Stimulated activated effector memory CD8-positive, alpha-beta T cell treated with anti-CD3 and anti-CD28 coated beads, Interleukin-12 subunit alpha, Interleukin-12 subunit beta, amount 100 ng/mL, for 72 hours (primary cell): ENCODE results near the gene ARHGAP26.

Experiments
- ATAC-seq: fragments of 150-1000 bp; cut with Tn5 transposase; 2 replicates; pipeline ENCODE4 v1.10.0; 2021
- DNase-seq, 2 donors: peaks; one replicate each; pipeline ENCODE4 v3.0.0; 2021 to 2022; ENCODE audit warnings: low spot score in 2 of 2
- H3K27ac Mint-ChIP-seq: one replicate; pipeline ENCODE4 v1.8.0; 2022; ENCODE audit warnings: mild to moderate bottlenecking, mixed read lengths
- H3K36me3 Mint-ChIP-seq: one replicate; pipeline ENCODE4 v1.8.0; 2022; ENCODE audit warnings: mild to moderate bottlenecking, mixed read lengths
- H3K4me1 Mint-ChIP-seq: one replicate; pipeline ENCODE4 v1.8.0; 2022; ENCODE audit warnings: mixed read lengths
- H3K4me3 Mint-ChIP-seq: one replicate; pipeline ENCODE4 v1.8.0; 2022; ENCODE audit warnings: mild to moderate bottlenecking, mixed read lengths
- H3K9me3 Mint-ChIP-seq: one replicate; pipeline ENCODE4 v1.8.0; 2022; ENCODE audit warnings: mixed read lengths

The ARHGAP26 gene

GRCh38 chr5:143186623-143187022, 416.4 kb downstream of the ARHGAP26 start:
- DNase-seq: no peak
- peaks cover 62% of the 10 kb centered on the region for H3K4me1 Mint-ChIP-seq

DNA sequence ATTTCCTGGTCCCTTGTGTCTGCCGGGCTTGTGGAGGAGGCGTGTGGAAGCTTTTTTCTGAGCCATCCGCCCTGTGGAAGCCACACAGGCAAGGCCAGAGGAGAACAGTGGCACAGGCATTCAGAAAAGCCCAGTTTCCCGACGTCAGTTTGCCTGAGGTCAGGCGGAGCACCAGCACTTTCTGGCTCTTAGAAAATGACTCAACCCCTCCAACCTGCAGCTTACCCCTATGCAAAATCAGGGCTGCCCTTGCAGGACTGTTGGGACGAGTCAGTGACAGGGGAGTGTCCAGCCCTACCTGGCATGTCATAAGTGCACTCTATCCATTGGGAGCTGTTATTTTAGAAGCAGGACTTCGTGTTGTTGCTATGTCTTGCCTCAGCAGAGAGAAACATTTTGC, 417.3 kb downstream of the ARHGAP26 start:
- Mint-ChIP-seq H3K9me3 (no peaks in the 10 kb centered on the region), H3K4me3 (peak overlapping the region; percentile 51), H3K4me1 (peaks cover 54% of the 10 kb centered on the region), H3K27ac (peak overlapping the region; percentile 86), H3K36me3 (peaks cover 33% of the 10 kb centered on the region)
- DNase-seq: no peak
- peak; percentile 29 for ATAC-seq

More at GRCh38 chr5:143186623-143187022, 416.4 kb downstream of the ARHGAP26 start:
- Mint-ChIP-seq H3K36me3 (peaks cover 32% of the 10 kb centered on the region), H3K4me3 (no peak overlapping the region), H3K27ac (peak overlapping the region; percentile 41), H3K9me3 (no peaks in the 10 kb centered on the region)
- ATAC-seq: no peak

DNA sequence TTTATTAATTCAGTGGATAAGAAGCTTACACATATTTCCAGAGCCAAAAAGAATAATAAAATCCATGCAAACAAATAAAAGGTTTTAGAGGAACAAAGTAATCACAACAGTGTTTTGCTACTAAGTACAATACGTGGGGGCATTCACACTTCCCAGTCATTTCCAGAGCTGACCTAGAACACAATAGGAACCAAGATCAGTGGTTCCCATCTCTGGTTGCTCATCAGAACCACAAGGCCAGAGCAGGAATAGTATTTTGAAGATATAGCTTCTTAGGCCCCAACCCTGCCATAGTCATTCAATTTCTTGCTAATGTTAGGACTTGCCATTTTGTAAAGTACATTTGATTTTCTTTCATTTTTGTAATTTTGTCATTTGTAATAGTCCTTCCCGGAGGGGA, 417.9 kb downstream of the ARHGAP26 start:
- Mint-ChIP-seq H3K9me3 (no peaks in the 10 kb centered on the region), H3K36me3 (peaks cover 28% of the 10 kb centered on the region), H3K4me1 (peaks cover 48% of the 10 kb centered on the region), H3K27ac (peak overlapping the region; percentile 86), H3K4me3 (peak overlapping the region; percentile 51)
- ATAC-seq (peak; percentile 61), DNase-seq (no peak)

- Mint-ChIP-seq H3K27ac (peak overlapping the region; percentile 86), H3K36me3 (peaks cover 22% of the 10 kb centered on the region), H3K4me1 (peaks cover 42% of the 10 kb centered on the region), H3K4me3 (peak overlapping the region; percentile 51), H3K9me3 (no peaks in the 10 kb centered on the region)
- DNase-seq (no peak), ATAC-seq (peak; percentile 79)
Observed at GRCh38 chr5:143188692-143189091, 418.5 kb downstream of the ARHGAP26 start.

DNA sequence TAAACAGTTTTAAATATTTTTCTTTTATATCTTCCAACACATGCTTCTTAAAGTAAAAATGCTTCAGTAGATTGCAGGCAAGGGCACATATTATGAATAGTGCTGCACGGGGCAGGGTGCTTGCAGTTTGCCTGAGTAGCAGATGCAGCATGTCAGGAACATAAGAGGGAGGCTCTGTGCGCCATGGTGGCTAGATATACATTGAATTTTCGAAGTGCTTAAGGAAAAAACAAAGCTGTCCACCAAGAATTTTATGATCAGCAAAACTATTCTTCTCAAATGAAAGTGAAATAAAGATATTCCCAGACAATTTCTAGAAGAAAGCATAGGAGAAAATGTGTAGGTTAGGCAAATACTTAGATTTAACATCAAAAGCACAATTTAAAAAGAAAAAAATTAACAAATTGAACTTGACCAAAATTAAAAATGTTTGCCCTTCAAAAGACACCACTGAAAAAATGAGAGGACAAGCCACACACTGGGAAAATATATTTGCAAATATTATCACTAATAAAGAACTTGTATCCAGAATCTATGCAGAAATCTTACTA, 420.2 kb downstream of the ARHGAP26 start:
- H3K4me3 Mint-ChIP-seq: no peak overlapping the region
- ATAC-seq (no peak), DNase-seq (no peak)
- H3K4me1 Mint-ChIP-seq: peaks cover 29% of the 10 kb centered on the region
- H3K9me3 Mint-ChIP-seq: no peaks in the 10 kb centered on the region
- H3K36me3 Mint-ChIP-seq: peaks cover 21% of the 10 kb centered on the region
- no peak overlapping the region for H3K27ac Mint-ChIP-seq

DNA sequence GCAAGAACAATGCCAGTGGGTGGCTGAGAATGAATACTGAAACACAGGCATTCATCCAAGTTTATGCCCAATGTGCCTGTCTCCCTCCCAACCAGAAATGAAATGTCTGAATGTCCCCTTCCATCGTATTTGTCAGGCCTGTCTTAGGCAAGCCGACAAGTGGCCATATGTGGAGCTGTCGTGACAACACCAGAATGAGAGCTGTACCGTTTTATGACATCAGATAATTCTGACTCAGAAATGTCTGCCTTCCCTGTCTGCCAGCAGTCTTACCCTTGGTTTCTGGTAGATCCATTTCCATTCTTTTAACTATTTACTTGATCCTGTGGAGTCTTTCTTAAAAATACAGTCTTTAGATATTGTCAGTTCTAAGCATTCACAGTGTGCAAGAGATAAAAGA, 421.5 kb downstream of the ARHGAP26 start:
- DNase-seq: no peak
- Mint-ChIP-seq H3K4me1 (peaks cover 24% of the 10 kb centered on the region), H3K27ac (no peak overlapping the region), H3K4me3 (no peak overlapping the region), H3K36me3 (peaks cover 21% of the 10 kb centered on the region), H3K9me3 (no peaks in the 10 kb centered on the region)
- ATAC-seq: no peak

DNA sequence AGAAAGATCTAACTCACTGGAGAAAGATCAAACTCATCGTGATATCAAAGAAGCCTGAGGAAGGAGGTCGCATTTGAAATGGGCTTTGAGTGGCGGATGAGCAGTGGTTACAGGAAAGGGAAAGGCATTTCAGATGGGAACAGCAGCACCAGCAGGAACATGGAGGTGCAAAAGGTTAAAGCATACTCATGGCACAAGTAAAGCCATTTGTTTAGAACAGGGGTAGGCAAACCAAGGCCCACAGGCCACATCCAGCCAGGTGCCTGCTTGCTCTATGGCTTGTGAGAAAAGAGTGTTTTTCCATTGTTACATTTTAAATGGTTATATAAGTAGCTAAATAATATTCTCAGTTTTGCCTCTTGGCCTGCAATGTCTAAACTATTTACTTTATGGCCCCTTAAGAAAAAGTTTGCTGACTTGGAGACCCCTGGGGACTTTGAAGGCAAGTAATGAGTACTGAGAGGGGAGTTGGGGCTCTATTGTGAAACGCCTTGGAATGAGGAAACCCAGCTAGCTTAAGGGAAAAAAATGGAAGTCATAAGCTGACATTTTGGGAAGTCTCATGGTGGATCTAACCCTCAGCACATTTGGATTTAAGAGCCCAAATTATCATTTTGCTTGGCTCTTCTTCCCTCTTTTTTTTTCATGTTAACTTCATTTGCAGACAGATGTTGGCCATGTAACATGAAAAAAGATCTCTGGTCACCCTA, 422.2 kb downstream of the ARHGAP26 start:
- H3K4me3 Mint-ChIP-seq: no peak overlapping the region
- DNase-seq: no peak
- no peak for ATAC-seq
- no peaks in the 10 kb centered on the region for H3K9me3 Mint-ChIP-seq
- peaks cover 28% of the 10 kb centered on the region for H3K4me1 Mint-ChIP-seq
- peaks cover 19% of the 10 kb centered on the region for H3K36me3 Mint-ChIP-seq
- H3K27ac Mint-ChIP-seq: no peak overlapping the region

- H3K36me3 Mint-ChIP-seq: peaks cover 10% of the 10 kb centered on the region
- H3K27ac Mint-ChIP-seq: no peak overlapping the region
Observed at GRCh38 chr5:143194206-143194605, 424.0 kb downstream of the ARHGAP26 start.

GRCh38 chr5:143194713-143195112, 424.5 kb downstream of the ARHGAP26 start:
- Mint-ChIP-seq H3K4me1 (peaks cover 18% of the 10 kb centered on the region), H3K9me3 (peaks cover 3% of the 10 kb centered on the region), H3K27ac (no peak overlapping the region), H3K4me3 (no peak overlapping the region), H3K36me3 (peaks cover 10% of the 10 kb centered on the region)
- DNase-seq (no peak), ATAC-seq (no peak)

More at GRCh38 chr5:143194206-143194605, 424.0 kb downstream of the ARHGAP26 start:
- Mint-ChIP-seq H3K4me3 (no peak overlapping the region), H3K9me3 (peaks cover 3% of the 10 kb centered on the region), H3K4me1 (peaks cover 18% of the 10 kb centered on the region)
- ATAC-seq: no peak
- no peak for DNase-seq

- peaks cover 10% of the 10 kb centered on the region for H3K36me3 Mint-ChIP-seq
- ATAC-seq (no peak), DNase-seq (no peak)
- H3K9me3 Mint-ChIP-seq: peaks cover 3% of the 10 kb centered on the region
- H3K27ac Mint-ChIP-seq: no peak overlapping the region
- H3K4me1 Mint-ChIP-seq: peaks cover 19% of the 10 kb centered on the region
- H3K4me3 Mint-ChIP-seq: no peak overlapping the region
Observed at GRCh38 chr5:143195491-143195890, 425.3 kb downstream of the ARHGAP26 start.

DNA sequence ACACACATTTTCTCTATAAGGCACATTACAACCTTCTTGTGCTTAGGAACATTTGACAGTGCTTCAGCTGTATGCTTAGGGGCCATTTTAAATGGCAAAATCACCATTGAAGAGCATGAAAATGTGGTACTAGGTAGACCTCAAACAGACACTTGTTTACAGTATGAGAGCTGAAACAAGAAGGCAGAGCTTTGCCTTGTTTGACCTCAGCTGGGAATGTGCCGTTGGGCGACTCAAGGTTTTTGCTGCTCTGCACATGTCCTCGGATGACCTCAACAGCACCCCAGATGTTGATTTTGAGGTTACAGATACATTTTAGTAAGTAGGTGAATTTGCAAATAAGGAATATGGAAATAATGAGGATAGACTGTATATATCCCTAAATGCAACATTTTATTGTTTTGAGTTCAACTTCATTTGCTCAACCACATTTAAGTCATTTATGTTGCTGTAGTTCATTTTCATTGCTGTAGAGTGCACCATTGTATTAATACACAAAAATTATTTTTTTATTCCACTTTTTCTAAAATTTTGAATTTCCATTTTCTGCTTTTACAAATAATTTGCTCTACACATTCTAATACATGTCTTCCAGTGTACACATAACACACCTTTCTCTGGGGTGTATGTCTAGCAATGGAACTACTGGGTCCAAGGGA, 426.6 kb downstream of the ARHGAP26 start:
- H3K9me3 Mint-ChIP-seq: peaks cover 3% of the 10 kb centered on the region
- H3K36me3 Mint-ChIP-seq: peaks cover 6% of the 10 kb centered on the region
- no peak overlapping the region for H3K4me3 Mint-ChIP-seq
- peaks cover 25% of the 10 kb centered on the region for H3K4me1 Mint-ChIP-seq
- ATAC-seq (no peak), DNase-seq (no peak)
- peak overlapping the region; percentile 29 for H3K27ac Mint-ChIP-seq

DNA sequence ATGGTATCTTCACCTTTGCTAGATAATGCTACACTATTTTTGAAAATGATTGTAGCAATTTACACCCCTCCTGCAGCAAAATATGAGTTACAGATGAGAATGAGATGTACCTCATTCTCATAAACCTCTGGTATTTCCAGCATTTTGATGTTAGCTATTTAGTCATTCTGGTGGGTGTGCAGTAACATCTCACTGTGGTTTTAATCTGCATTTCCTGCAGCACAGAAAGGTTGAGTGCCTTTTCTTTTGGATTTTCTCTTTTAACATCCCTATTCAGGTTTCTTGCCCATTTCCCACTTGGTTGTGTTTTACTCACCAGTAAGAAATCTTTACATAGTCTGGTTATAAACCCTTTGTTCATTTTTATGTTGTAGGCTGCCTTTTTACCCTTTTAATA, 427.1 kb downstream of the ARHGAP26 start:
- ATAC-seq (peak; percentile 90), DNase-seq (no peak)
- H3K27ac Mint-ChIP-seq: peak overlapping the region; percentile 29
- H3K4me1 Mint-ChIP-seq: peaks cover 25% of the 10 kb centered on the region
- no peak overlapping the region for H3K4me3 Mint-ChIP-seq
- peaks cover 3% of the 10 kb centered on the region for H3K9me3 Mint-ChIP-seq
- peaks cover under 1% of the 10 kb centered on the region for H3K36me3 Mint-ChIP-seq

GRCh38 chr5:143198332-143198731, 428.2 kb downstream of the ARHGAP26 start:
- no peak for ATAC-seq
- no peak overlapping the region for H3K27ac Mint-ChIP-seq
- no peaks in the 10 kb centered on the region for H3K36me3 Mint-ChIP-seq

DNA sequence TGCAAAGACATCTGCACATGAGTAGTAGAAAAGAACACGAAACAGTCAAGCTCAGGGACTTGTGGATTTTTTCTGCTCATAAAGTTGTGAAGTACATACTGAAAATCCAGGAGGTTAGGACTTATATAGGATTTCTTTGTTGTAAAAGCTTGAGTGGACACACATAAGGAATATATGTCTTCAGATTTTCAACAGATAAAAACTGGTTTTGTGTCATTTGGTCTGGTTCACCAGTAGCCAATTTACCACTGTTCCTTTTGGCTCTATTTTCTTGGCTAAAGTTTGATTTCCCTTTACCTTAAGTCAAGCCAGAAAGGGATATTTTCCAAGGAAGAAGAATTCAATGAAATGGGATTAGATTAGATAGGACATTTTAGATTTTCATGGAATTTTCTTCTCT, 429.0 kb downstream of the ARHGAP26 start:
- no peak overlapping the region for H3K4me3 Mint-ChIP-seq
- ATAC-seq (no peak), DNase-seq (no peak)
- H3K36me3 Mint-ChIP-seq: no peaks in the 10 kb centered on the region
- H3K4me1 Mint-ChIP-seq: peaks cover 25% of the 10 kb centered on the region
- H3K27ac Mint-ChIP-seq: no peak overlapping the region
- peaks cover 3% of the 10 kb centered on the region for H3K9me3 Mint-ChIP-seq

More at GRCh38 chr5:143198332-143198731, 428.2 kb downstream of the ARHGAP26 start:
- Mint-ChIP-seq H3K9me3 (peaks cover 3% of the 10 kb centered on the region), H3K4me3 (no peak overlapping the region), H3K4me1 (peaks cover 25% of the 10 kb centered on the region)
- no peak for DNase-seq

DNA sequence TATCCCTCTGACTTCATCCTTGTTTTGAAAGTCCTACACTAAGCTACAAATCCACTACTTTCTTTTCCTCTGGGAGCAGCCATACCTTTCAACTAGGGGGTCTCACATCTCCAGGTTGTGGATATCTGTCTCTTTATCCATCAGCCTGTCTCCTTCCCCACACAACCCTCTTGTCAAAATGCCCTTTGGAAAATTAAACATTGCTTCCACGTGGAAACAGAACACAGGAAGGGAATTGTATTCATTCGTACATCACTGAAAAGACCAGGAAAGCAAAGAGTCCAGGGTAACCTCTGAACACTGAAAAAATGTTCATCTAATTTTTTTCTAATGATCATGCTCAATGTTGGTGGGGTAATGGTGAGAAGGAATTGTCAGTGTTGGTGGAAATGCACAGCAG, 429.7 kb downstream of the ARHGAP26 start:
- Mint-ChIP-seq H3K9me3 (peaks cover 3% of the 10 kb centered on the region), H3K27ac (no peak overlapping the region), H3K4me1 (peaks cover 26% of the 10 kb centered on the region), H3K36me3 (no peaks in the 10 kb centered on the region), H3K4me3 (no peak overlapping the region)
- DNase-seq: no peak
- no peak for ATAC-seq
